ENCODE results near the gene CYP27B1.
"Not testable (repeated sequence)": the region's sequence is repeated elsewhere in the genome, so short reads cannot be mapped to it uniquely, and the experiment has no call there.

The CYP27B1 gene

GRCh38 chr12:57720606-57721595 lies 46.0 kb downstream of the CYP27B1 start:
- DNase-seq, result no peak

GRCh38 chr12:57719777-57720605 lies 46.9 kb downstream of the CYP27B1 start:
- no peak for DNase-seq

- DNase-seq, result no peak
Observed at GRCh38 chr12:57718641-57719528, 48.0 kb downstream of the CYP27B1 start.

- no peak for DNase-seq
Observed at GRCh38 chr12:57717846-57718640, 48.8 kb downstream of the CYP27B1 start.

- no peak for DNase-seq
Observed at GRCh38 chr12:57717131-57717530, 49.7 kb downstream of the CYP27B1 start.

GRCh38 chr12:57716305-57716704 lies 50.6 kb downstream of the CYP27B1 start:
- DNase-seq, result no peak

GRCh38 chr12:57715786-57716185 lies 51.1 kb downstream of the CYP27B1 start:
- no peak for DNase-seq

- DNase-seq, result not testable (repeated sequence)
Observed at GRCh38 chr12:57715036-57715748, 51.7 kb downstream of the CYP27B1 start.

- no peak for DNase-seq
Observed at GRCh38 chr12:57713209-57713608, 53.7 kb downstream of the CYP27B1 start.

- DNase-seq, result no peak
Observed at GRCh38 chr12:57712701-57713100, 54.2 kb downstream of the CYP27B1 start.
